ENCODE measurements around the gene ATP9B.

GRCh38 chr18:79193826-79194225 lies 124.6 kb downstream of the ATP9B start:
- TF ChIP-seq CTCF (conservative IDR thresholded peaks at IDR 0.05; ENCODE audit: low read depth, low read length) (no peak), EZH2 (IDR thresholded peaks at IDR 0.05; ENCODE audit: low read length, unreplicated experiment) (no peak), EZH2phosphoT487 (IDR thresholded peaks at IDR 0.05; ENCODE audit: borderline replicate concordance, low read length) (no peak)

Measured in PC-3 (cell line).